GM13976 (cell line): ENCODE data around the gene CCDC83.
"Not testable (repeated sequence)": the region's sequence is repeated elsewhere in the genome, so short reads cannot be mapped to it uniquely, and the experiment has no call there.

ENCODE experiments used
- DNase-seq: peaks from one replicate; pipeline ENCODE4 v3.0.0; 2012; ENCODE audit warnings: low spot score
- in situ Hi-C: fragments of 300-500 bp; cut with MboI; formaldehyde crosslinking; loops from one replicate; pipeline ENCODE4 v1.12.0; 2022; ENCODE audit warnings: low sequenced_read_pairs, mixed read lengths, inconsistent platforms; ENCODE audit not compliant: unreplicated experiment
- TF ChIP-seq, protein P1 (sequence below): IDR thresholded peaks from 2 replicates; pipeline ENCODE4 v1.5.1; 2012; ENCODE audit warnings: borderline replicate concordance, mild to moderate bottlenecking; ENCODE audit not compliant: insufficient read depth; ENCODE audit errors: extremely low read depth, missing control alignments, control extremely low read depth

The CCDC83 gene

DNA sequence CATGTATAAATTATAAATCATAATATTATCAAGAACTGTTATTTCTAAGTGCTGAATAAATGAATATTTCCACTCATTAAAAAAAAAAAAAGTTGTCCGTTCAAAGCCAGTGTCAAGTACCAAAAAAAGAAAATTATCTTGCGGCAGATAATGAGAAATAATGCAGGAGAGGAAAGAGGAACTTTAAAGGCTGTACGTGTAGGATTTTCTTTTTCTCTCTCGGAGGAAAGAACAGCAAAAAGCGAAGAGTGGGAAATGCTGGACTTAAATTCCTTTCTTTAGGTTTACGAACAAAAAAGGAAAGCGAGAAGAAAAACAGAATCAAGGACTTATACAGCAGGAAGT lies 999 bp upstream of the CCDC83 start:
- TF ChIP-seq, protein P1, sequence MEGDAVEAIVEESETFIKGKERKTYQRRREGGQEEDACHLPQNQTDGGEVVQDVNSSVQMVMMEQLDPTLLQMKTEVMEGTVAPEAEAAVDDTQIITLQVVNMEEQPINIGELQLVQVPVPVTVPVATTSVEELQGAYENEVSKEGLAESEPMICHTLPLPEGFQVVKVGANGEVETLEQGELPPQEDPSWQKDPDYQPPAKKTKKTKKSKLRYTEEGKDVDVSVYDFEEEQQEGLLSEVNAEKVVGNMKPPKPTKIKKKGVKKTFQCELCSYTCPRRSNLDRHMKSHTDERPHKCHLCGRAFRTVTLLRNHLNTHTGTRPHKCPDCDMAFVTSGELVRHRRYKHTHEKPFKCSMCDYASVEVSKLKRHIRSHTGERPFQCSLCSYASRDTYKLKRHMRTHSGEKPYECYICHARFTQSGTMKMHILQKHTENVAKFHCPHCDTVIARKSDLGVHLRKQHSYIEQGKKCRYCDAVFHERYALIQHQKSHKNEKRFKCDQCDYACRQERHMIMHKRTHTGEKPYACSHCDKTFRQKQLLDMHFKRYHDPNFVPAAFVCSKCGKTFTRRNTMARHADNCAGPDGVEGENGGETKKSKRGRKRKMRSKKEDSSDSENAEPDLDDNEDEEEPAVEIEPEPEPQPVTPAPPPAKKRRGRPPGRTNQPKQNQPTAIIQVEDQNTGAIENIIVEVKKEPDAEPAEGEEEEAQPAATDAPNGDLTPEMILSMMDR: no peak
- in situ Hi-C loops: loop anchor here (25.0 kb wide), 1 partner anchor 958 kb away; the partner anchor contains the start of gene PRSS23
- peak; percentile 11 for DNase-seq

DNA sequence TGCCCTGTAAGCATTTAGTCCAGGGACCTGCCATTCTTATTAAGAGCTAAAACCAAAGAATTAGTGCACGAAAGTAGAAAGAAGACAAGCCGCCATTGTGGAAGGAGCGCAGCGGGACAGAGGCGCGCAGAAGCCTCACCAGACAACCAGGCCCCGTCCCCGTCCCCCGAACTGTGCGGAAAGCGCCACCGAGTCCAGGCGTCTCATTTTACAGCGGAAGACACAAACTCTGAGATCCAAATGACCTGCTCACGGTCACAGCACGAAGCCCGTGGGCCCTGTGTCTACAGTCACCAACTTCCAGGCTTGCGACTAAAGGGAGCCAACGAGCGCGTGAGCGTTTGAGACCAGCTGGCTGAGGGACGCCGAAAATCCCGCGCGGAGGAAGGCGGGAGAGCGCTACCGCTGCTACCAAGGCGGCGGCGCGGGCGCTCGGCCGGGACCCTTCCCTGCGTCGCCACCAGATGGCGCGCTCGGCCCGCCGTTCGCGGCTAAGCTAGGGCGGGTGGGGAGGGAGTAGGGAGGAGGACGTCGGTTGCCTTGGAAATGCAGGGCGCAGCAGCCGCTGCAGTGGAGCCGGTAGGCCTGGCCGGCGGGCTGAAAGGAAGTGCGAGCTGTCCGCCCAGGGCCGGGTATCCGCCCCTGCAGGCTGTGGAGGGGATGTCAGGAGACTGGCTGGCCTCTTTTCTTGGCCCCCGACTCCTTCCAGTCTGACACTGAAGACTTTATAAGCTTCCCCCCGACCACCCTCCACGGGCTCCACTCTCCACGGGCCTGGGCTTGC lies 434 bp upstream of the CCDC83 start:
- in situ Hi-C loops: loop anchor here (25.0 kb wide), 1 partner anchor 958 kb away; the partner anchor contains the start of gene PRSS23
- TF ChIP-seq, protein P1: peak; percentile 94
- peak; percentile 95 for DNase-seq

DNA sequence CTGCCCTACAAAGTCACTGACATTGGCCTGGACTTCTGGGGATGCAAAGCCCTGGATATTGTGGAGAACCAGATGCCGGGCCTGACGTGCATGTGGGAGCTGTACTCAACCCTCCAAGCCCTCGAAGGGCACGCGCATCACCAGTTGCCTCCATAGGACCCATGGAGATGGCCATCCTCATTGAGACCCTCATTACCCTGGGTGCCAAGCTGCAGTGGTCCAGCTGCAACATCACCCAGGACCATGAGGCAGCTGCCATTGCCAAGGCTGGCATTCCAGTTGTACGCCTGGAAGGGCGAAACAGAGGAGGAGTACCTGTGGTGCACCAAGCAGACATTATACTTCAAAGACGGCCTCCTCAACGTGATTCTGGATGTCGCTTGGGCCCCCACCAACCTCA lies 1.9 kb downstream of the CCDC83 start:
- in situ Hi-C loops: loop anchor here (25.0 kb wide), 1 partner anchor 955 kb away; the partner anchor contains the start of gene PRSS23
- no peak for DNase-seq
- TF ChIP-seq, protein P1: no peak

DNA sequence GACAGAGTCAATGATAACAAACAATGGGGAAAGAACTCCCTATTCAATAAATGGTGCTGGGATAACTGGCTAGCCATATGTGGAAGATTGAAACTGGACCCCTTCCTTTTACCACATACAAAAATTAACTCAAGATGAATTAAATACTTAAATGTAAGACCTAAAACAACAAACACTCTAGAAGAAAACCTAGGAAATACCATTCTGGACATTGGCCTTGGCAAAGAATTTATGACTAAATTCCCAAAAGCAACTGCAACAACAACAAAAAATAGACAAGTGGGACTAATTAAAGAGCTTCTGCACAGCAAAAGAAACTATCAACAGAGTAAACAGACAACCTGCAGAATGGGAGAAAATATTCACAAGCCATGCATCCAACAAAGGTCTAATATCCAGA lies 4.4 kb downstream of the CCDC83 start:
- not testable (repeated sequence) for DNase-seq
- in situ Hi-C loops: loop anchor here (25.0 kb wide), 1 partner anchor 953 kb away; the partner anchor contains the start of gene PRSS23

DNA sequence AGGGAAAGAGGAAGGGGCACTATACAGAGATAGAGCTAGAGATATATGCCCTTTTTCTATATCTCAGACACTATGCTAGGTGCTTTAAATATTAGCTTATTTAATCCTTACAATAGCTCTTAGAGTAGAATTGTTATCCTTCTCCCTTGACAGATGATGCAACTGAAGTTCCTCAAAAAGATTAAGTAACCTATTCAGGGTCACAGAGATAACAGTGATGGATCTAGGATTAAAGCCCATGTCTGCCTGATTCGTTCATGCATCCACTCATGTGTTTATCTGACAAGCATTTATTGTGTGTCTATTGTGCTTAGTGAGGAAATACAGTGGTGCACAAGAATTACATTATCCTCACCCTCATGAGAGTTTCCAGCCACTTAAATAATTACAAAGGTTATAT lies 8.7 kb downstream of the CCDC83 start:
- DNase-seq: no peak
- TF ChIP-seq, protein P1: no peak
- in situ Hi-C loops: loop anchor here (25.0 kb wide), 1 partner anchor 948 kb away; the partner anchor contains the start of gene PRSS23

DNA sequence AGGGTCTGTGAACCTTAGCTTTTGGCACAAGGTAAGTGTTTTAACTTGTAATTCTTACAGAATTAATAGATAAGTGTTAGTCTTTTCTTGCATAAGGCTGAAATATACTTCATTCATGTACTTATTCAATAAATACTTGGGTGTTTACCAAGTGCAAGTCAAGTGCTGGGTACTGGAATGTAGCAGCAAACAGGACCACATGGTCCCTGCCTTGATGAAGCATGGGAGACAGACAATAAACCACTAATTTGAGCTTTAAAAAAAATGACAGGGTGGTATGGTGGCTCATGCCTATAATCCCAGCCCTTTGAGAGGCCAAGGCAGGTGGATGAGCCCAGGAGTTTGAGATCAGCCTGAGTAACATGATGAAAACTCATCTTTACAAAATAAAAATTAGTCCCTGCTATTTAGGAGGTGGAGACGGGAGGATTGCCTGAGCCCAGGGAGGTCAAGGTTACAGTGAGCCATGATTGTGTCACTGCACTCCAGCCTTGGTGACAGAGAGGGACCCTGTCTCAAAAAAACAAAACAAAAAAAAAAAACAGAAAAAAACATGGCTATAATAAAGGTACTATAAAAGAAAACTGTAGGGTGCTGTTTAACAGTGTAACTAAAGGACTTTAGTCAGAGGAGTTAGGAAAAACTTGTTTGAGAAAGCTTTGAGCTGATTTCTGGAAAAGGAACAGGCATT lies 11.1 kb downstream of the CCDC83 start:
- TF ChIP-seq, protein P1: no peak
- in situ Hi-C loops: loop anchor here (25.0 kb wide), 1 partner anchor 946 kb away; the partner anchor contains the start of gene PRSS23
- DNase-seq: no peak

DNA sequence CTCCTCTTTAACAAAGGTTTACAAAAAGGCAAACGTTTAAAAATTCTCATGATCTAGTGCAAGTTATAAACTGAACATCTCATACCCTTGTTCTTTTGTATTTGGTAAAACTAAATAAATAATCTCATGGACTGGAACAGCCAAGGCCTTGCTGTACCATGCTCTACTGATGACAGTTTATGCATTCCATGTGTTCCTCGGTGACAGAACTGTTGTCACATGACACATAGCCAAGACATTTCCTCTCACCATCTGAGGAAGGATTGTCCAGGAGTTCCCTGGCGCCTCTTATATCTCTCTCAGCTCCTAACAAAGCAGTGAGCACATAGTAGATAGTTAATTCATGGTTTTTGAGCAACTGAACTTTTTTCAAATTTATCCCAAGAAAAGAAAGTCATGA lies 12.6 kb downstream of the CCDC83 start:
- in situ Hi-C loops: loop anchor here (25.0 kb wide), 1 partner anchor 945 kb away; the partner anchor contains the start of gene PRSS23
- no peak for DNase-seq
- TF ChIP-seq, protein P1: no peak
